HG02870 (cell line): Measurements from ENCODE around the gene UXS1.
"Not testable (repeated sequence)": the region's sequence is repeated elsewhere in the genome, so short reads cannot be mapped to it uniquely, and the experiment has no call there.

ENCODE experiments used
- ATAC-seq: cut with Tn5 transposase; IDR thresholded peaks from one replicate; pipeline ENCODE4 v1.9.1; 2021; ENCODE audit warnings: mild to moderate bottlenecking, moderate library complexity; ENCODE audit not compliant: unreplicated experiment

The UXS1 gene

DNA sequence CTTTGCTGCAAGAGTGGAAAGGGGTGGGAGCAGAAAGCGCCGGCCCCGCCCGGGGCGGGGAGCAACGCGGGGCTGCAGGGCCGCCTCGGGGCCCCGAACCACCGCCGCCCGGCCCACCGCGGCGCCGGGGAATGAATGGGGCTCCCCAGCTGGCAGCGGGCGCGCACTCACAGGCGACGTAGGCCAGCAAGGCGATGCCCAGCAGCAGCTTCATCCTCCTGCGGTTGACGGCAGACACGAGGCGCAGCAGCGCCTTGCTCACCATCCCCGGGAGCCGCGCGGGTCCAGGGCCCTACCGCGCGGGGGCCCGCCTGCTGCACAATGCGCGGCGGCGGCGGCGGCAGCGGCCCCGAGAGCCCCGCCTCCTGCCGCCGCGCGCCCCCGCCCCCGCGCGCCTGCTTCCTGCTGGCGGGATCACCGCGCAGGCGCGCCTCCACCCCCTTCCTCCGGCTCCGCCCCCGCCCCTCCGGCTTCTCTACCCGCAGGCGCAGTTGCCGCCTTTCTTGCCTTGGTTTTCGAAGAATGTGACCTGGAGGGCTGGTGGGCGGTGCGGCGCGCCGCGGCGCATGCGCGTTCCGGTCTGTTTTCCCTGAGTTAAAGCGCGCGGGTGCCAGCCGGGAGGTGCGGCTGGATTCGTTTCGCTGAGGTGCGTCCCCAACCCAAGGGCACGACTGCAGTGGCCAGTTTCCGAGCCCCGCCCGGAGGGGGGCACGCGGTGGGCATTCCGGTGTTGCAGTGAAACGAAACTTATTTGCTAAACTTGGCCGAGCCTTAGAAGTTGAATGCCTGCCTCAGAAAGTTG is at the start of gene UXS1:
UXS1 (minus strand) TSS at position 325 of the 802 bp plus-strand sequence; CDS start at position 265, 60 bp downstream.
- peak; percentile 65 for ATAC-seq

DNA sequence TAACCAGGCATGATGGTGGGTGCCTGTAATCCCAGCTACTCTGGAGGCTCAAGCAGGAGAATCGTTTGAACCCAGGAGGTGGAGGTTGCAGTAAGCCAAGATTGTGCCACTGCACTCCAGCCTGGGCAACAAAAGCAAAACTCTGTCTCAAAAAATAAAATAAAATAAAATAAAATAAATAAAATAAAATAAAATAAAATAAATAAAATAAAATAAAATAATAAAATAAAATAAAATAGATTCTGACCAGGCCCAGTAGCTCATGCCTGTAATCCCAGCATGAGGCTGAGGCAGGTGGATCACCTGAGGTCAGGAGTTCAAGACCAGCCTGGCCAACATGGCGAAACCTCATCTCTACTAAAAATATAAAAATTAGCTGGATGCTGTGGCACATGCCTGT is 45.4 kb upstream of the UXS1 start:
- not testable (repeated sequence) for ATAC-seq

DNA sequence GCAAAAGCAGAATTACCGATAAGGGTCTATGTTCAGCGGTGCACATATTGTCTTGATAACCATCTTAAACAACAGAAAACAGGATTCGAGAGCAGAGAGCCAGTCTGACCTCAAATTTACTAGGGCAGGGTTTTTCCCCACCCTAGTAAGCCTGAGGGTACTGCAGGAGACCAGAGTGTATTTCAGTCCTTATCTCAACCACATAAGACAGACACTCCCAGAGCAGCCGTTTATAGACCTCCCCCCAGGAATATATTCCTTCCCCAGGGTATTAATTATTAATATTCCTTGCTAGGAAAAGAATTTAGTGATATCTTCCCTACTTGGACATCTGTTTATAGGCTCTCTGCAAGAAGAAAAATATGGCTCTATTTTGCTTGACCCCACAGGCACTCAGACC is 41.3 kb upstream of the UXS1 start:
- ATAC-seq: not testable (repeated sequence)

DNA sequence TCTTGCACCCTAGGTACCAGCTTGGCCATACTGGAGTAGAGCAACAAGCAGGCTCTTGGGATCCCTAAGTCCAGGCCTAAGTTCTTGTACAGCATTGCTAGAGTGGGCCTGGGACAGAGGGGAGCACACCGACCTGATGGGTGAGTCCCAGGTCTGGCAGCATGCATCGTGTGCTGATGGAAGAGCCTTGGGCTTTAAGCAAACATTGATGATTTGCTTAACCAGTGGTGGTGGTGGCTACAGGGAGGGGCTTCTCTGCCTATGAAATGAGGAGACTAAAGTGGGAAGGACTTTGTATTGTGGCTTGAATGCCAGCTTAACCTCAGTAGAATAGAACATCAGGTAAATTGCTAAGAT is 39.2 kb upstream of the UXS1 start:
- ATAC-seq: no peak

DNA sequence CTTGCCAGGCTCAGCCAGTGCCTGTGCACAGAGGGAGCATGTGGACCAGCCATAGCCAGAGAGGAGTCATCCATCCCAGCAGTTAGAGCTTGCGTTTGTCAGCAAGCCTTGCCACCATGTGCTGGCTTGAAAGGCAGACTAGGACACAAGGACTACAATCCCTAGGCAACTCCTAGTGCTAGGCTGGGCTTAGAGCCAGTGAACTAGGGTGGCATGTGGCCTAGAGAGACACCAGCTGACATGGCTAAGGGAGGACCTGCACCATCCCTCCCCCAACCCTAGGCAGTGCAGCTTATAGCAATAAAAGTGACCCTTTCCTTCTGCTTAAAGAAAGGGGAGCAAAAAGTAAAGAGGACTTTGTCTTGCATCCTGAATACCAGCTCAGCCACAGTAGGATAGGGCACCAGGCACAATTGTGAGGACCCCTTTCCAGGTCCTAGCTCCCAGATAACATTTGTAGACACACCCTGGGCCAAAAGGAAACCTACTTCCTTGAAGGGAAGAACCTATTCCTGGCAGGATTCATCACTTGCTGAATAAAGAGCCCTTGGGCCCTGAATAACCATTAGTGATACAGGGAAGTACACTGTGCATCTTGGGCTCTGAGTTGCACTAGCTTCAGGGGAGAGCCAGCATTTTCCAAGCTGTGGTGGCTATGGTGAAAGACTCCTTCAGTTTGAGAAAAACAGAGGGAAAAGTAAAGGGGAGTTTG is 38.7 kb upstream of the UXS1 start:
- no peak for ATAC-seq

DNA sequence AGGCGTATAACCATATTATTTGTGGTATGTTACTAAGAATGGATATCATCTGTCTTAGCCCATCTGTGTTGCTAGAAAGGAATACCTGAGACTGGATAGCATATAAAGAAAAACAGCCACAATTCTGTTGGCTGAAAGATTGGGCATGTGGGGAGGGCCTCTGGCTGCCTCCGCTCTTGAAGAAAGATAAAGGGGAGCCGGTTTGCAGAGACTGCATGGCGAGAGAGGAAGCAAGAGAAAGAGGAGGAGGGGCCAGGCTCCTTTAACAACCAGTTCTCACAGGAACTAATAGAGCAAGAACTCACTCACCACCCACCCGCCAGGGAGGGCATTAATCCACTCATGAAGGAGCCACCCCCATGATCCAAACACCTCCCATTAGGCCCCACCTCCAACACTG is 29.2 kb upstream of the UXS1 start:
- no peak for ATAC-seq

DNA sequence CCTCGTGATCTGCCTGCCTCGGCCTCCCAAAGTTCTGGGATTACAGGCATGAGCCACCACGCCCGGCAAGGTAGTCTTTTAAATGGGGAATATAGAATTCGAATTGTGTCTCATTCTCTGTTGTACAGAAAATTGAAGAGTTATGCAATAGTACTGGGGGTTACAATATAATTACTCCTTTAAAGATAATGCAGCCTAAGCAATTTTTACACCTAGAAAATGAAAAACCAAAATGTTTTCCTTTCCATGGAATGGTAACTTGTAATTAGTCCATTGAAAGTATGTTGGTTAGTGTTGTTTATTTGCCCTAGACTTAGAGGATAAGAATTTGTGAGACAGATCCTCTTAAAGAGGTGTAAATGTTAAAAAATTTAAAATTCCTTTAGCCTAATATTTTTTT is 28.0 kb upstream of the UXS1 start:
- not testable (repeated sequence) for ATAC-seq

DNA sequence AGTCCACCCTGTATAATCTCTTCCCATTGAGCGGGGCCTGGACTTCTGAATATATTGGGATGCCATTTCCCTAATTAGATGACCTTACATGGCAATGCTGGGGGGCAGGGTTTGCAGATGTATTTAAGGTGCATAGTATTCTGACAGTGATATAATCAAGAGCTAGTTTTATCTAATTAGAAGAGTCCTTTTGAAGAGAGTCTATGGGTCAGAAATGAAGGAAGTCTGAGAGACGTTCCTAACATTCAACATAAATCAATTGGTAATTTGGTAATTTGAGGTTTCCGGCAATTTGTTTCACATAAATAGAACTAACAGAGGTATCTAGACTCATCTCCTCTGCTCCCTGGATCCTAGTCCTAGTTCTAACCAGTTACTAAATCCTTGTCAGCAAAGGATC is 25.7 kb upstream of the UXS1 start:
- ATAC-seq: no peak

DNA sequence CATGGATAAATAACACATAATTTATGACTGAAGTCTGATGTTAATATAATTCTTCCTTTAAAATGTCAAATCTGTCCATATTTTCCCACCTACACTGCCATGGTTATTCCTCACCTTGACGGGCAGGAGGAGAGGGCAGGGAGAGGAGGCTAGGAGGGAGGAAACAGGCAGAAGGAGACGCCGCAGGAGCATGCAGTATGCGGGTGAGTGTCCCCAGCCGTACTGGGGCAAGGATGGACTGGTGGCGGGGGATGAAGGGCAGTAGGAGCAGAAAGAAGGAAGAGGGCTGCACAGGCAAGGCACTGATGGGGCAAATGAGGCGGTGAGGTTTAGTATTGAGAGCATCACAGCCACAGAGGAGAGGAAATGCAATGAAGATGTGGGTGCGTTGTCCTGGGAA is 25.1 kb upstream of the UXS1 start:
- ATAC-seq: not testable (repeated sequence)

DNA sequence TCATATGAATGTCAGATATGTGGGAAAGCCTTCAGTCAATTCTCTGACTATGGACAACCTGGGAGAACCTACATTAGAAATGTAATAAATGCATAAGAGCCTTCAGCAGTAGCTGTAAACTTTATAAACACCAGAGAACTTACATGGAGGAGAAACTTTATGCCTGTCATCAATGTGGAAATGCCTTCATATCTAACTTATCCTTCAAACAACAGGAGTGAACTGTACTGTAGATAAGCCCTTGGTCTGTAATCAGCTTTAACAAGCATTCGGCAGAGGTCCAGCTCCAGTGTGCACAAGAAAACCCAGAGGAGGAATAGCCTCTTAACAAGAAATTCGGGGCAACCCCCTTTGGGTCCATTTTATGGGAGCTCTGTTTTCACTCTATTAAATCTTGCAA is 14.8 kb upstream of the UXS1 start:
- no peak for ATAC-seq

DNA sequence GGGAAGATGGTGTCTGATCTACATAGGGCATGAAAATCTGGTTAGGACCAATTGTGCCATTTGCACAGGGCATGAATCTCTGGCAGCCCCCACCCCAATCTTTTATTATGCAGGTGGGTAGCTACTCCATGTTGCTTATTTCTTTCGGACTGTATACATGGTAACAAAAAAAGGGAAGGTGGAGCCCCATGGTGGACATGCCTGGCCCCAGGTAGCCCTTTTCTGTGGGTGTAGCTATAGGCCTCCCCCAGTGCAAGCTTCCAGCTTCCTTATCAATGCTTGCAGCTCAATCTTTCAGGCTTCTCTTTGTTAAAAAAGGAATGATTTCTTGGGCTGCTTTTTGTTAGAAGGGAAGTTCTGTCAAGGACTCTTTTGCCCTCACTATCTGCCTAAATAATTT is 14.3 kb upstream of the UXS1 start:
- no peak for ATAC-seq

DNA sequence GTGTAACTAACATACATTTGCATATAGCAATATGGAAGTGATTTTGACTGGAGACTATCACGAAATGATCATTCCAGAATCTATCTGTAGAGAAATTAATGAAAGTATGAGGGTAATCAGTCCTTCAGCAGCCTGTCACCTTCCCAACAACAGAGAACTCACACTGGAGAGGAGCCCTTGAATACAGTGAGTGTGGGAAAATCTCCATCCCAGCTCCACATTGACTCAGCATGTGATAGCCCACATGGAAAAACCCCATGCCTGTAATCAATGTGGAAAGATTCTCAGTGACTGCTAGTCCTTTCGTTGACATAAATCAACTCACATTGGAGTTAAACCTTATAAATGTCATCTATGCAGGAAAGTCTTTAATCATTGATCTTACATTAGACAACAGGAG is 13.1 kb upstream of the UXS1 start:
- ATAC-seq: no peak

DNA sequence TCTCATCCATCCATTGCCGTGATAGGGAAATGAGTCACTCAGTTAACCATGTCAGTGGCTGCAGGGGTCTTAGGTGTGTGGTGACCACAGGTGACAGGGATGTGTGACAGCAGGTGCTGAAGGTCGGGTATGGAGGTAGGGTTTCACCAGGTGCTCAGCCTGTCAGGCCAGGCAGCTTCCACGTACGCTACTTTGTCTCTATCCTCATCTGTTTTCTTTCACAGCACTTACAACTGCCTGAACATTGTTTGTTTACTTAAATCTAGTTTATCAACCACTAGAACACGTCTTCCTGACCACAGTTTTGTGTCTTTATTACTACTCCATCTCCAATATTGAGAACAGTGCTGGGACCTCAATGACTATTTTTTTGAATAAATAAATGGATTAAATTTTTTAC is 11.4 kb upstream of the UXS1 start:
- ATAC-seq: no peak

DNA sequence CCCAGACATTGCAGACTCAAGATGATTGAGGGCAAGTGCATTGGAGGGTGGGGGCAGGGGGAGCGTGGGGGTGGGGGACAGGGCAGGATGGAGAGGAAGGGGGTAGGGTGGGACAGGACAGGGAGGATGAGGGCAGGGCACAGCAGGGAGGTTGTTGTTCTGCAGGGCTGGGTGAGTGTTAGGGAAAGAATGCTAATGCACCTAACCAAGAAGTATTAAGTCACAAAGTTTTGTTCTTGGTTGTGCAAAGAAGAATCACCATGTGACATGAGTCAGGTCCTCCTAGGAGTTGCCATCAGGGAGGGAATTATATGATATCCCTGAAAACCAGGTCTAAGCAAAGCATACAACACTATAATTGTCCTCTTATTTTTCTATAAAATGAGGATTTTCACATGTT is 10.4 kb upstream of the UXS1 start:
- ATAC-seq: not testable (repeated sequence)

DNA sequence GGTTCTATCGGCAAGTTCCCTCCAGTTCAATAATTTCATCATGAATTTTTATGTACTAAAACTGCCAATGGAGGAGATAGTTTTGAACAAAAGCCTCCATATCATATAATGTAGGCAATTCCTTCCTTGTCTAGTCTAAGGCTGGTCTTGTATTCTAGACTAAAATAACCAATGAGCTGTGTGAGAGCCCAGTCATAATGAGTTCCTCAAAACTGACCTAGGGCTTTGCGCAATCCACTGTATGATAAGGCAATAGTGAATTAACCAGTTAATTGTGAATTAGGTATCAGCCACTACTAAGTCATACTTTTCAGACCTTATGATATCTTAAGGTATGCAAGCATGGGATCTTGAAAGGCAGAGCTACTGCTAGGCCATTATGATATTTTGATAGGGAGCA is 7.6 kb upstream of the UXS1 start:
- ATAC-seq: no peak

DNA sequence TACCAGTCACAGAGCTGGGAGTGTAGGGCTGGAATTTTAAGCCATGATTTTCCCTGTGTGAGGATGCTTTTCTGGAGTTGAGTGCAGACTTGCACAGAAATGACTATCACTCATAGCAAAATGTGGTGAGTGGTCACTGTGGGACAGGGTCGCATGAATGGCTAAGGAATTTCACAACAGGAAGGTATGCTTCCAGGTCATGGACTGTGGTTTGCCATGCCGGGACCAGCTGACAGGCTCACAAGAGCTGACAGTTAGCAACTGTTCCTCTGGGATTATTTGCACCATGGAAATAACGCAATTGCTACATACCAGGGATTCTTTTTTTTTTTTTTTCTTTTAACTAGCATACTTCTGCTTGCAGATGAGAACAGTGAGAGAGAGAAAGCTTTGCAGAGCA is 3.8 kb upstream of the UXS1 start:
- no peak for ATAC-seq

DNA sequence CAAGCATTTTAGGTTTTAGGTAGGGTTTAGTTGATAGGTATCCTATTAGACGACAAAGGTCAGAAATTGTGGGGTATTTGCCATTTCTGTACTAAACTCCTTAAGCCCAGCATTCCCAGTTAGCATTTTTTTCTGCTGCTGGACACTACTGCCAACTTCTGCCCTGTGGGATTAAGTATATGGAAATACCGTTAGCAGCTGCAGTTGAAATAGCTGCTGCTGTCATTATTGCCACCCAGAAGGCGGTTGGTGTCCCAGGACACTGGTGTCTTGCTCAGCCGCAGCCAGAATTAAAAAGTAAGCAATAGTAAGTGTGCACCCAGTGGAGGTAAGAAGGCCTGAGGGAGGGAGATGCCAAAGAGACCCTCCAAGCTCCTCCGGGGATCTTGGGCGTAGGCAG is 1.9 kb upstream of the UXS1 start:
- ATAC-seq: no peak

DNA sequence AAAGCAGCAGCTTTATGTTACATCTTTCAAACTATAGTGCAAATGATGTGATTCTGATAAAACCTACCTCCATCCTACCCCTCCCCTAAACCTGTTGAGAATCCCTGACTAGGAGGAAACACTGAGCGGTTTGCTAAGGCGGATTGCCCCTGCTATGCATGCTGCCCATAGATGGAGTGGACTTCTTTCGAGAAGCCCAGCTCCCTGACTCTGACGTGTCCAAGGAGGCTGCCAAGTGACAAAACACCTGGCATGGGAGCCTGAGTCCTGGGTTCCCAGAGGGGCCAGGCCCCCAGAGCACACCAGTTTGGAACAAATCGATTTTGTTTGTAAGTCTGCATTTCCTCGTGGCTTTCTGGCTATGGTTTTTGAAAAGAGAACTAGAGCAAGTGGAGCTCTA is 1.4 kb upstream of the UXS1 start:
- ATAC-seq: no peak

DNA sequence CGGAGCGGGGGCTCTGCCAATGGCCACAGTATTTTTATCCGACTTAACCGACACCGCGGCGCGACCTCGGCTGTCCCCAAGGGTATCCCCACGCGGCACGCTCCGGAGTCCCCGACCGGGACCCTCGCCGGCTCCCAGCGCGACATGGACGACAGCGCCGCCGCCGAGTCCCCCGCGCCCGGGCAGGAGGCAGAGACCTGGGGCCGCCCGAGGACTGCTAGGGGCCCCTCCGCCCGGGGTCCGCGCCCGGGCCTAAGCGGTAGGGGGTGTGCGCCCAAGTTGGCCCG is 468 bp downstream of the UXS1 start:
- no peak for ATAC-seq

DNA sequence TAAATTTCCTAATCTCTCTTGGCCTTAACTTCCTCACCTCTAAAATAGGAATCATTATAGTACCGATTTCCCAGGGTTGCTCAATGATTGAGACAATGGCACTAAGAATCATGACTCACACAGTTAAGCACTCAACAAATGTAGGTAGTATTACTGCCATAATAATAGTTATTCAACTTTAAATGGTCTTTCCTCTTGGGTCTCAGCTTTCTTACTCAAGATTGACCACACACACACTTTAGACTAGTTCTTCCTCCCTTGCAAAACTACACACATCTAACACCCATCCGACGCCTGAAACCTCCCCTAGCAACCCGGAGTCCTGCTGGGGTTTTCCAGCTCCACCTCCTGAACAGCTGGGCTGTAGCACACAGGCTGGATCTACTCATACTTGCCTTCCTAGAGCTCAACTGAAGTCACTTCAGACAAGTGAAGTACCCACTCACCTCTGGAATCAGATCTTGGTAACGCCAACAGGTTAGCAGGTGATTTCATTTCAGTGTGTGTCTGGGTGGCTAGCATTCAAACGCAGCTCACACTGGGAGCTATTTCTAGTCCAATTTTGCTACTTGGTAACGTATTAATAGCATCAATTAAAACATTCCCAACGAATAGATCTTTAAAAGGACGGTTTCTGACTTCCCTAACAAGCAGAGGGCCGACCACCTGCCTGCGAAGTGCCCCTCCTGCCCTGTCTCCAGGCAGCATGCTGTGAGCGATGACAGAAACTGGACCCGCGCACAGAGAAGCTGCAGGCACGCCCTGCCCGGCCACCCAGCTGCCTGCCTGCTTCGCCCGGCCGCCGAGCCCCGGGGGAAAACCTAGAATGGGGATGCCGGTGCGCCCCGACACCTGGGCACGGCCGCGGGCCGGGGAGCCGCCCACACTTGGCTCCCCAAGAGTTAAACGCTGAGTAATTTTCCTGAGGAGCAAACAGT is 1.1 kb downstream of the UXS1 start:
- peak; percentile 69 for ATAC-seq

DNA sequence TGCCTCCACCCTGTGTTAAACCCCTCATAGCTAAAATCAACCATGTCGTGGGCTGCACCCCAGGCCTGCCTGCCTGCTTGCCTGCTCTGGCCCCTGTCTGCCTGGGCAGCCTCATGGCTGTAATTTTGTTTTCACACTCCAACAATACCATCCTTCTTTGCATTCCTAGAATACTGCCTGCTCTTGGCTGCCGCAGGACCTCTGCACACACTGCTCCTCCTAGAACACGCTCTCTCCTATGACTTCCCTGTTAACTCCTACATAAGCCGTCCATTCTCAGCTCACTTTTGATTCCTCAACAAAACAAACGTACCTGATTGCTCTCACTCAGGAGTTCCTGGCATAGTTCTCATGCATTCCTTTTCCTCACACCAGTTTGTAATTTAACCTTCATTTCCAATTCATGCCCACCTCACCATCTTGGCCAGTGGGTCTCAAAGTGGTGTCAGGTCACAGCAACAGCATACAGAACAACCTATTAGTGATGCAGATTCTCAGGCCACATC is 2.5 kb downstream of the UXS1 start:
- no peak for ATAC-seq
